Measurements from ENCODE around the gene FRMPD2.
"Not testable (repeated sequence)": the region's sequence is repeated elsewhere in the genome, so short reads cannot be mapped to it uniquely, and the experiment has no call there.

The FRMPD2 gene

GRCh38 chr10:48254750-48255512 lies 19.6 kb downstream of the FRMPD2 start:
- Histone ChIP-seq H3K27ac (no peak overlapping the region), H3K4me3 (no peak overlapping the region)

DNA sequence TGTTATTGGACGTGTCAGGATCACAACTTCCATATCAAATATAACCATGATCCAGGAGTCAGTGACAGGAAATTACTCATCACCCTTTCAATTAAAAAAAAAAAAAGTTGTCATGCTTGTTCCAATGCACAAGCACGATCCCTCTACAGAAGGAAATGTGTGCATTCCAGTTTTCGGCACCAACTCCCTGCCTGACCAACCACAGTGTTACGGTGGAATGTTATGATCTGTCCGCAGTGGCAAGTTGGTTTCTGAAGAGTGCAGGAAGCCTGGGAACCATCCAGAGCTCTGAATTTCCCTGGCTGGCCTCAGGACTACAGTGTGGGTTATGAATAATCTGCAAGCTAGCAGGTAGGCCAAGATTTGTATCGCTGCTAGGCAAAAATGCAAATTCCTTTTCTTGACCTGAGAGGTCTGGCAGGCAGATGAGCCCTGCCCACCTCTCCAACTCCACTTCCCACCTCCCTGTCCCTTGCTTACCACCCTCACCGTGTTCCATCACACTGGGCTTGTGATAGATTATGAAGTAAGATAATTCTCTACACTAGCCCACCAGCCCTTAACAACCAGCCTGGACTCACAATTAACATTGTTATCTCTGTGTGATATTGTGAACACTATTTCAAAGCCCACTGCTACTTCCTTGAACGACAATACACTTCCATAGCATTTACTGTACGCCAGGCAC lies 20.4 kb downstream of the FRMPD2 start:
- Histone ChIP-seq H3K27ac (no peak overlapping the region), H3K4me3 (no peak overlapping the region)

GRCh38 chr10:48252354-48252650 lies 22.2 kb downstream of the FRMPD2 start:
- no peak overlapping the region for H3K4me3 ChIP-seq

DNA sequence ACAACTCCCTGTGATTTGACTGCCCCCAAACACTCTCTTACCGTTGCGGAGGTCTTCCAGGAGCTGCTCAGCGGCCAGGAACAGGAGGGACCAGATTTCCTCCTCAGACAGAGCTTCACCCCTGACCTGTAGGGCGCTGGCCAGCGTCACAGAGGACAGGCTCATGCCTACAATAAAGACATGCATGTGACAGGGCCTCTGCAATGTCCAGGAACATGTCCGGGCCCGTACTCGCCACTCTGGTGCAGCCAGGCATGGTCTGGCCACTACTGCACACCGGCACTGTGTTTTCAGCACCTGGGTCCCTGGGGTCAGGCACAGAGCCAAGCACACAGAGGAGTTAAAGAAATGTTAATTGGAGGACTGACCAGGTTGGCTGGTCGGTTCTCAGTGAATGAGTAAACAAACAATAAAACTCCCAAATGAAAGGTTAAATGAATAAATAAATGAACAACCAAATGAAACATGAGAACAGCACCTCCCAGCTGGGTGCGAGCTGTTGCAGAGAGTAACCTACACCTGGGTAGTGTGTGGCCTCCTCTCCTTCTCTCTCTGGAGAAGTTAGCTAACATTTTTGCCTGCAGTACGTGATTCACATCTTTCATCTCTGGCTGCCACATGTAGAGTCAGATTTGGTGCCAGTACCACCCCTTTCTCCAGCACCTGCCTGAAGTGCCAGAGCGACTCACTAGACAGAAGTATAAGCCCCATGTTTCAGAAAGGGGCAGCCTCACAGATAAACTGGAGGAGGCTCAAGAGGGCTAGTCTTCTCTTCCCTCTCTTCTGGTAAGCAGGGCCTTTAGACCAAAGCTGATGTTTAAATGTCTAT lies 22.8 kb downstream of the FRMPD2 start:
- Histone ChIP-seq H3K27ac (no peak overlapping the region), H3K4me3 (no peak overlapping the region)

More at GRCh38 chr10:48252354-48252650, 22.2 kb downstream of the FRMPD2 start:
- no peak overlapping the region for H3K27ac ChIP-seq

- Histone ChIP-seq H3K27ac (no peak overlapping the region), H3K4me3 (no peak overlapping the region)
Measured at GRCh38 chr10:48251152-48251524, 23.4 kb downstream of the FRMPD2 start.

DNA sequence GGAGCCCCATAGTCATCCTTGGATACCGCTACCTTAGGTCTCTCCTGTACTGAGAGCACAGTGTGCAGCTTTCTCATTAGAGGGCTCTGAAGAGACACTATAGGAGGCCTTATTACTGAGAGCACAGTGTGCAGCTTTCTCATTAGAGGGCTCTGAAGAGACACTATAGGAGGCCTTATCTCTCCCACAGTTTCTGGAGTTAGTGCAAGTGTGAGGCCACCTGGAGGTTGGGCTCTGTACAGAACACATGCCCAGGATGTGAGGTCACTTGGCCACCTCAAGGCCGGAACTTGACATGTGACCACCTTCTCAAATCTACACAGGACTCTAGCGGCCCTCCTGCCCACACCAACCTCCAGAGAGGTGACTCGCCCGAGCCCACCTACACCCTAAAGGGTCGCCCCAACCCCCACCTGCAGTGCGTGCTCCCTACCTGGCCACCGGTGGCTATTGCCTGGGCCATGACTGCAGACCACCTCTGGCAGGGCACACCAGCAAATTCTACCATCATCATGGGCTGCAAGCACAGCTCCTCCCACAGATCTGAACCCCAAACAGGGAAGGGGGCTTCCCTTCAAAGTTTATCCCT lies 24.6 kb downstream of the FRMPD2 start:
- H3K27ac ChIP-seq = no peak overlapping the region
- no peak overlapping the region for H3K4me3 ChIP-seq

DNA sequence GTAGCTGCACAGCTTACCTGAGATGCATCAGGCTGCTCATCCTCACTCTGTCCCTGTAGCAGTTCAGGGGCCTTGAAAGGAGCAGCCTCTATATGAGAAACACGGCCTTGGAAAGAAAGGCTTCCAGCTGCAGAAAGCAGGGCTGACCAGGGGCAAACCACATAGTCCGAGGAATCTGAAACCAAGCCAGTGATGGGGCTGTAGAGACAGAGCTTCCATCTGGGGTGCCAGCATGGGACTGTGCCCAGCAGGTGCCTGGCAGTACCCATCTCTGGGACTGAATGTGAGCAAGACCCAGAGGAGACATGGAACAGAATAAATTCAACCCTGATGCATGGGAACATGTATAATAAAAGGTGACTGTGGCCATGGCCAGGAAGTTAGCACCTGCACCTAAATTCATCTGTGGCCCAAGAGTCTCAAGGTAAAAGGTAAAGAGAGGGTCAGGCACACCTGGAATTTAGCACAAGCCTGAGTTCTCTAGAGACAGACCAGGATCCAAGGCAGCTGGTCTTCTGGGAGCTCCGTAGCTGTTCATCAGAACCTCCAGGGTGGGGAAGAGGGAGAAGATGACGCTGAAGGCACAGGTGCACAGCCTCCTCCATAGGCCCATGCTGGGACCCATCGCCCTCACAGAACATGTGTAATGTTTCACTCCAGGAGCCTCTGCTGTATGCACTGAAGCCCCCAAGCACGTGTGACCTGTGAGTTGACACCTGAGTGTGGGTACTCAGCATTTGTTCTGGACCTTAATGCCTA lies 25.3 kb downstream of the FRMPD2 start:
- Histone ChIP-seq H3K4me3 (no peak overlapping the region), H3K27ac (no peak overlapping the region)

- no peak overlapping the region for H3K27ac ChIP-seq
Measured at GRCh38 chr10:48248462-48248861, 26.0 kb downstream of the FRMPD2 start.

GRCh38 chr10:48247680-48248079 lies 26.8 kb downstream of the FRMPD2 start:
- no peak overlapping the region for H3K27ac ChIP-seq
- no peak overlapping the region for H3K4me3 ChIP-seq

More at GRCh38 chr10:48248462-48248861, 26.0 kb downstream of the FRMPD2 start:
- H3K4me3 ChIP-seq = no peak overlapping the region

DNA sequence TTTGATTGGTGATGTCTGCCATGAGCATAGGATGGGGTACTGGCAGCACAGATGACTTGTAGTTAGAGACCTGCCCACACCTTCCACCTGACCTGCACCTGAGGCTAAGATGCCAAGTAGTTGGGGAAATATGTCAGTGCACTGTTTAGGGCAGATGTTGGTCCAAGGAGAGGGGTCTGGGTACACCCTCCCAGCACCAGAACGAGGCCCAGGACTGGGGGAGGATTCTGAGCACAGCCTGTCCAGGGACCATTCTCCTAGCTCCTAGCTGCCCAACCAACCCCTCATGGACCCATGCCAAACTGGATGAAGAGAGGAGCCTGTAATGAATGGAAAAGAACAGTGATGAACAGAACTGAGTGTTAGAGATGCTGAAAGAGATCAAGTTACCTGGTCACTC lies 28.0 kb downstream of the FRMPD2 start:
- H3K4me3 ChIP-seq = no peak overlapping the region
- no peak overlapping the region for H3K27ac ChIP-seq

- no peak overlapping the region for H3K27ac ChIP-seq
- no peak overlapping the region for H3K4me3 ChIP-seq
Measured at GRCh38 chr10:48245977-48246376, 28.5 kb downstream of the FRMPD2 start.

- not testable (repeated sequence) for H3K4me3 ChIP-seq, H3K27ac ChIP-seq
Measured at GRCh38 chr10:48243921-48244320, 30.6 kb downstream of the FRMPD2 start.

DNA sequence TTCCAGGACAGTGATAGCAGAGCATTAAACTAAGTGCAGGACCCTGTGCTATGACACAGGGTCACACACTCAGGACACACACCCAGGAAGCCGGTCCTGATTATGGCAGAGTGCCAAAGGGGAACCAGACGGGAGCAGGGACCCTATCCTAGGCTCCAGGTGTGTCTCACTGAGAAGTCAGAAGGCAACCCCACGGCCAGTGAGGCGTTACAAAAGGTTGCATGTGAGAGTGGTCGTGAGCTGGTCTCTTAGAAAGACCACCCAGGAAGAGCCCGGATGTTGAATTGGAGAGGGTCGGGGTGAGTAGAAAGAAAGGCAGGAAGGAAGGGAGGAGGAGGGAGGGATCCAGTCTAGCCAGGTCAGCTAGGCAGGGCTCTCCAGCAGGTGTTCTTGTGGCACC lies 31.0 kb downstream of the FRMPD2 start:
- H3K4me3 ChIP-seq = no peak overlapping the region
- no peak overlapping the region for H3K27ac ChIP-seq

GRCh38 chr10:48242171-48242904 lies 32.2 kb downstream of the FRMPD2 start:
- Histone ChIP-seq H3K4me3 (no peak overlapping the region), H3K27ac (no peak overlapping the region)

DNA sequence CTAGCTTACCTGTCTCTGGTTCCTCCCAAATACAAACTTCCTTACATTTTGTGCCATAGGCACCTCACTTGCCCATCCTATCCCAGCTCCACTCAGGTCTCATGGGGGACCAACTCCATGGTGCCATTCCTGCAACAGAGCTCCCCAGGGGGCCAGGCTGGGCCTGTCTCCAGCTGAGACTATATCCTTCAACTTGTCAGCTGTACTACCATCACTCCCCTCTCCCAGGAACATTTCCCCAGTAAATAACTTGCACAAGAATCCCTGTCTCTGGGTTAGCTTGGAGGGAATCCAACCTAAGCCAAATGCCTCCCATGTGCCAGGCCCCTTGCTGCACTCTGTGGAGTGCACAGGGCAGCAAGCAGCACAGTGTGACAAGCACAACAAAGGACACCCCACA lies 33.2 kb downstream of the FRMPD2 start:
- Histone ChIP-seq H3K27ac (no peak overlapping the region), H3K4me3 (no peak overlapping the region)

GRCh38 chr10:48240196-48240595 lies 34.3 kb downstream of the FRMPD2 start:
- H3K27ac ChIP-seq = no peak overlapping the region
- H3K4me3 ChIP-seq = no peak overlapping the region

- H3K27ac ChIP-seq = no peak overlapping the region
- no peak overlapping the region for H3K4me3 ChIP-seq
Measured at GRCh38 chr10:48239618-48240017, 34.9 kb downstream of the FRMPD2 start.

GRCh38 chr10:48238826-48239520 lies 35.5 kb downstream of the FRMPD2 start:
- Histone ChIP-seq H3K27ac (no peak overlapping the region), H3K4me3 (no peak overlapping the region)
